Chondrocyte (in vitro differentiated cells): Measurements from ENCODE around the gene ZNF830. TPM values are rescaled to one million over a fixed set of nuclear protein-coding genes. Genes with fewer than 3 reads are reported as not detected.
"Not testable (repeated sequence)": the region's sequence is repeated elsewhere in the genome, so short reads cannot be mapped to it uniquely, and the experiment has no call there.

Experiments
- DNase-seq: peaks from one replicate; pipeline ENCODE4 v3.0.0; 2021; ENCODE audit warnings: mixed read lengths, low spot score
- H3K27ac Mint-ChIP-seq: one replicate; pipeline ENCODE4 v1.8.0; 2021; ENCODE audit warnings: mild to moderate bottlenecking, moderate library complexity, mixed read lengths; ENCODE audit not compliant: unreplicated experiment
- H3K27me3 Mint-ChIP-seq: 2 replicates; pipeline ENCODE4 v1.8.0; 2021; ENCODE audit warnings: low read depth, mixed read lengths
- H3K36me3 Mint-ChIP-seq: 2 replicates; pipeline ENCODE4 v1.8.0; 2021; ENCODE audit warnings: low read depth, mixed read lengths
- H3K4me1 Mint-ChIP-seq: 2 replicates; pipeline ENCODE4 v1.8.0; 2021; ENCODE audit warnings: low read depth, mild to moderate bottlenecking, mixed read lengths
- H3K4me3 Mint-ChIP-seq: one replicate; pipeline ENCODE4 v1.8.0; 2021; ENCODE audit warnings: mild to moderate bottlenecking, moderate library complexity, mixed read lengths; ENCODE audit not compliant: unreplicated experiment
- H3K9me3 Mint-ChIP-seq: 2 replicates; pipeline ENCODE4 v1.8.0; 2021; ENCODE audit warnings: low read depth, mixed read lengths
- CTCF ChIP-seq: fragments of 200-600 bp; sonication (generic); IDR thresholded peaks from 2 replicates; pipeline ENCODE4 v1.5.0; 2021; ENCODE audit warnings: antibody characterized with exemption, mild to moderate bottlenecking, moderate library complexity
- total RNA-seq: library from RNA; stranded (reverse); gene quantifications from 3 replicates; pipeline ENCODE4 v1.2.1, GENCODE V29; 2021

The ZNF830 gene
- total RNA-seq, 1 donor from 2014 or later = 12.3 TPM

- no peak for DNase-seq
- Mint-ChIP-seq H3K36me3 (peaks cover 5% of the 10 kb centered on the region), H3K9me3 (no peaks in the 10 kb centered on the region), H3K27me3 (no peaks in the 10 kb centered on the region), H3K27ac (no peak overlapping the region), H3K4me1 (no peaks in the 10 kb centered on the region), H3K4me3 (no peak overlapping the region)
- TF ChIP-seq CTCF = no peak
Measured at GRCh38 chr17:34926661-34927060, 34.7 kb upstream of the ZNF830 start.

GRCh38 chr17:34930283-34930682, 31.1 kb upstream of the ZNF830 start:
- H3K4me3 Mint-ChIP-seq = no peak overlapping the region
- H3K36me3 Mint-ChIP-seq = peaks cover 5% of the 10 kb centered on the region
- no peak overlapping the region for H3K27ac Mint-ChIP-seq
- H3K27me3 Mint-ChIP-seq = peaks cover 2% of the 10 kb centered on the region
- no peaks in the 10 kb centered on the region for H3K4me1 Mint-ChIP-seq
- no peak for TF ChIP-seq CTCF
- no peak for DNase-seq
- no peaks in the 10 kb centered on the region for H3K9me3 Mint-ChIP-seq

GRCh38 chr17:34950780-34951179, 10.6 kb upstream of the ZNF830 start:
- not testable (repeated sequence) for H3K27ac Mint-ChIP-seq, H3K4me3 Mint-ChIP-seq, H3K4me1 Mint-ChIP-seq, DNase-seq, H3K36me3 Mint-ChIP-seq, H3K9me3 Mint-ChIP-seq
- peaks cover 13% of the 10 kb centered on the region for H3K27me3 Mint-ChIP-seq

- DNase-seq = no peak
- H3K27me3 Mint-ChIP-seq = peaks cover 5% of the 10 kb centered on the region
- H3K27ac Mint-ChIP-seq = no peak overlapping the region
- H3K4me1 Mint-ChIP-seq = peaks cover 21% of the 10 kb centered on the region
- peaks cover 6% of the 10 kb centered on the region for H3K36me3 Mint-ChIP-seq
- TF ChIP-seq CTCF = no peak
- H3K4me3 Mint-ChIP-seq = no peak overlapping the region
- H3K9me3 Mint-ChIP-seq = no peaks in the 10 kb centered on the region
Measured at GRCh38 chr17:34958438-34958837, 2.9 kb upstream of the ZNF830 start.

GRCh38 chr17:34974179-34974578, 12.8 kb downstream of the ZNF830 start:
- no peak overlapping the region for H3K27ac Mint-ChIP-seq
- H3K4me3 Mint-ChIP-seq = no peak overlapping the region
- H3K9me3 Mint-ChIP-seq = no peaks in the 10 kb centered on the region
- no peak for DNase-seq
- TF ChIP-seq CTCF = no peak
- H3K36me3 Mint-ChIP-seq = peaks cover 2% of the 10 kb centered on the region
- H3K27me3 Mint-ChIP-seq = no peaks in the 10 kb centered on the region
- H3K4me1 Mint-ChIP-seq = peaks cover 2% of the 10 kb centered on the region
